ENCODE data around the gene STK38. TPM values are rescaled to one million over a fixed set of nuclear protein-coding genes. Genes with fewer than 3 reads are reported as not detected.
"Not testable (repeated sequence)": the region's sequence is repeated elsewhere in the genome, so short reads cannot be mapped to it uniquely, and the experiment has no call there.

STK38 gene
- total RNA-seq, 1 experiment from 2014 or later: 31.5 TPM

DNA sequence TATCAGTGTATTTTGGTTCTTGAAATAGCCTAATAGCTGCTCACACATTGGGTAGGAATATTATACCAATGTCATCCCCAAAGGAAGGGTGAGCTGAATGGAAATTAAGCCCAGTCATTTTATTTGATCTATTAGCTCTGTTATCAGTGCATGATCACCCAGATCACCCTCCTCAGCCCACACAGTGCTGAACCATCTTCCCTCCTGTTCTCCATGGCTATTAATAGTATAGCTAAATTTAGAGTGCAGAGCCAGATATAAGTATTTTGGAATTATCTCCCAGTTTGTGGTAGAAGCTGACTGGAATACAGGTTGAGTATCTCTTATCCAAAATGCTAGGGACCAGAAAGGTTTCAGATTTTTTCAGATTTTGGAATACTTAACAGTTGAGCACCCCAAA is 59.1 kb downstream of the STK38 start:
- H4K20me1 ChIP-seq (ENCODE audit: insufficient read depth, low read depth, low read length): no peaks in the 10 kb centered on the region
- H3K4me2 ChIP-seq (ENCODE audit: low read depth, low read length, poor library complexity, severe bottlenecking): no peak overlapping the region
- peaks cover 50% of the 10 kb centered on the region for H3K36me3 ChIP-seq (ENCODE audit: insufficient read depth, low read length)
- H3K27me3 ChIP-seq (ENCODE audit: low read length): no peaks in the 10 kb centered on the region
- DNase-seq: no peak
- H2AFZ ChIP-seq (ENCODE audit: low read length): no peak overlapping the region
- H3K4me3 ChIP-seq (ENCODE audit: low read length): no peak overlapping the region
- H3K27ac ChIP-seq (ENCODE audit: low read length): no peak overlapping the region
- 0 out of 2 replicates have a peak, but pooled peaks cover 3% of the 10 kb centered on the region for H3K79me2 ChIP-seq (ENCODE audit: low read length)
- H3K9me3 ChIP-seq (ENCODE audit: low read length): no peaks in the 10 kb centered on the region
- H3K9me2 ChIP-seq (replicated peaks; ENCODE audit: insufficient read depth, low read length): no peaks in the 10 kb centered on the region
- H3K4me1 ChIP-seq (ENCODE audit: low read length): peaks cover 5% of the 10 kb centered on the region; the same call in 1 of the 2 replicates
- no peak overlapping the region for H3K9ac ChIP-seq (ENCODE audit: low read length)

- H3K4me1 ChIP-seq (ENCODE audit: low read length): peaks cover 5% of the 10 kb centered on the region; the same call in 1 of the 2 replicates
- H3K9ac ChIP-seq (ENCODE audit: low read length): no peak overlapping the region
- no peak for DNase-seq
- no peak overlapping the region for H3K4me2 ChIP-seq (ENCODE audit: low read depth, low read length, poor library complexity, severe bottlenecking)
- no peaks in the 10 kb centered on the region for H3K27me3 ChIP-seq (ENCODE audit: low read length)
- H3K27ac ChIP-seq (ENCODE audit: low read length): no peak overlapping the region
- no peaks in the 10 kb centered on the region for H3K9me2 ChIP-seq (replicated peaks; ENCODE audit: insufficient read depth, low read length)
- H3K9me3 ChIP-seq (ENCODE audit: low read length): no peaks in the 10 kb centered on the region
- no peak overlapping the region for H2AFZ ChIP-seq (ENCODE audit: low read length)
- H4K20me1 ChIP-seq (ENCODE audit: insufficient read depth, low read depth, low read length): no peaks in the 10 kb centered on the region
- H3K36me3 ChIP-seq (ENCODE audit: insufficient read depth, low read length): peaks cover 50% of the 10 kb centered on the region
- H3K4me3 ChIP-seq (ENCODE audit: low read length): no peak overlapping the region
- 0 out of 2 replicates have a peak, but pooled peaks cover 3% of the 10 kb centered on the region for H3K79me2 ChIP-seq (ENCODE audit: low read length)
Observed at GRCh38 chr6:36487698-36488097, 59.6 kb downstream of the STK38 start.

DNA sequence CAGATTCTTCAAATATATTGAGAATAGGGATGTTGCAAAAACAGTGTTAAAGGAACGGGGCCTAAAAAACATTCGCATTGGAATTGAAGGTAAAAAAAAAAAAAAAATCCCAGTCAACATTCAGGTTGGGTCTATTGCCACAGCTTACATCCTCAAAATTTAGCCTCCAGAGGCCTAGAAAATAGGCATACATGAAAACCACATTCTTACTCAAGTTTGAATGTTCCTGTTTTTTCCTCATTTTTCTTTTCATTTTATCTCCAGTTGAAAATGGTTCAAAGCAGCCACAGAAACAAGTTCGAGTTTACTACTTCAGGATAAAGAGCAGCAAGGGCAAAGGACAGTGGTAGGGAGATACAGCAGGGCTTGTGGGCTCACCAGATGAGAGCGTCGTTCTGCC is 62.5 kb downstream of the STK38 start:
- no peak overlapping the region for H3K4me3 ChIP-seq (ENCODE audit: low read length)
- H3K9me3 ChIP-seq (ENCODE audit: low read length): no peaks in the 10 kb centered on the region
- H3K9me2 ChIP-seq (replicated peaks; ENCODE audit: insufficient read depth, low read length): no peaks in the 10 kb centered on the region
- H3K27me3 ChIP-seq (ENCODE audit: low read length): no peaks in the 10 kb centered on the region
- H4K20me1 ChIP-seq (ENCODE audit: insufficient read depth, low read depth, low read length): no peaks in the 10 kb centered on the region
- H3K4me1 ChIP-seq (ENCODE audit: low read length): peaks cover 4% of the 10 kb centered on the region; the same call in 1 of the 2 replicates
- H2AFZ ChIP-seq (ENCODE audit: low read length): no peak overlapping the region
- H3K4me2 ChIP-seq (ENCODE audit: low read depth, low read length, poor library complexity, severe bottlenecking): no peak overlapping the region
- H3K79me2 ChIP-seq (ENCODE audit: low read length): peaks cover 6% of the 10 kb centered on the region; the same call in 1 of the 2 replicates
- no peak overlapping the region for H3K9ac ChIP-seq (ENCODE audit: low read length)
- H3K36me3 ChIP-seq (ENCODE audit: insufficient read depth, low read length): peaks cover 61% of the 10 kb centered on the region
- no peak for DNase-seq
- no peak overlapping the region for H3K27ac ChIP-seq (ENCODE audit: low read length)

- not testable (repeated sequence) for H4K20me1 ChIP-seq (ENCODE audit: insufficient read depth, low read depth, low read length); DNase-seq; H3K4me2 ChIP-seq (ENCODE audit: low read depth, low read length, poor library complexity, severe bottlenecking); H3K4me3 ChIP-seq (ENCODE audit: low read length); H3K9me2 ChIP-seq (replicated peaks; ENCODE audit: insufficient read depth, low read length); H3K27me3 ChIP-seq (ENCODE audit: low read length); H3K9ac ChIP-seq (ENCODE audit: low read length); H3K9me3 ChIP-seq (ENCODE audit: low read length); H3K79me2 ChIP-seq (ENCODE audit: low read length); H3K4me1 ChIP-seq (ENCODE audit: low read length); H2AFZ ChIP-seq (ENCODE audit: low read length); H3K27ac ChIP-seq (ENCODE audit: low read length)
- H3K36me3 ChIP-seq (ENCODE audit: insufficient read depth, low read length): peaks cover 54% of the 10 kb centered on the region
Observed at GRCh38 chr6:36483326-36483725, 64.0 kb downstream of the STK38 start.

DNA sequence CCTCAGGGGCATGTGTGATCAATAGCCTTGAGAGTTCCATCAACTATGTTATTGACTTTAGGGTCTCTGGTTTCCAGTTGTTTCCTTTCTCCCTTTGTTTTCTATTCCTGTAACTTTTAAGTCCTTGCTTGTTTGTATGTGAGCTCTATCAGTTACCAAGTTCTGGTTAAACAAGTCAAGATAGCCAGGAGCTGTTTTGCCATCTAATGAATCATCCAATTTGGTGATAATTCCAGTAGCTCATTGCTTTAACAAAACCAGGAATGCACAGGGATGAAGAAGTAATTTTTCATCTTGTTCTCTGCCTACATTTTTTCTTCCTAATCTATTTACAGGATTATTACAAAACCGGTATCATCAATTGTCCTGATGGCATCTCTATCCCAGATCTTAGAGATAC is 68.0 kb downstream of the STK38 start:
- Histone ChIP-seq H3K27ac (ENCODE audit: low read length) (no peak overlapping the region), H3K79me2 (ENCODE audit: low read length) (peaks cover 25% of the 10 kb centered on the region), H3K27me3 (ENCODE audit: low read length) (no peaks in the 10 kb centered on the region), H4K20me1 (ENCODE audit: insufficient read depth, low read depth, low read length) (peaks cover 3% of the 10 kb centered on the region; the same call in 1 of the 2 replicates), H3K4me3 (ENCODE audit: low read length) (no peak overlapping the region), H3K4me1 (ENCODE audit: low read length) (no peaks in the 10 kb centered on the region), H3K4me2 (ENCODE audit: low read depth, low read length, poor library complexity, severe bottlenecking) (no peak overlapping the region), H3K36me3 (ENCODE audit: insufficient read depth, low read length) (peaks cover 39% of the 10 kb centered on the region), H3K9me3 (ENCODE audit: low read length) (no peaks in the 10 kb centered on the region), H2AFZ (ENCODE audit: low read length) (no peak overlapping the region), H3K9me2 (replicated peaks; ENCODE audit: insufficient read depth, low read length) (no peaks in the 10 kb centered on the region), H3K9ac (ENCODE audit: low read length) (no peak overlapping the region)
- DNase-seq: no peak

DNA sequence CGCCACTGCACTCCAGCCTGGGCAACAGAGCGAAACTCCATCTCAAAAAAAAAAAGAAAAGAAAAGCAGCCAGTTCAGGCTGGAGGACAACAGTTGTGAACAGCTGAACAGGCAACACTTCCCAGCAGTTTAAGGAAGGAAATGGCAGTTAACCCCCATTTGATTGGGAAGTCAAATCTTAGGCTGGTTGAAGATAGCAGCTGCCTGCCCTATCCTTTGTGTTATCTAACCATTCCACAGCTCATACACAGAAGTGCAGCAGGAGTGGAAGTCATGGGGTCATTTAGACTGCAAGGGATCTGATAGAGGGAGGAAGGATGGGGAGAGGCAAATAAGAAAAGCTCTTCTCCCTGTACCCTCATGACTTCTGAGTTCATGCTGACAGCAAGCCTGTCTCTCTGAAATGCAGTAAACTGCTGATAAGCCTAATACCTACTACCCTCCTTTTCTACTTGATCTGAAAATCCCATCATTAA is 69.2 kb downstream of the STK38 start:
- no peak overlapping the region for H3K27ac ChIP-seq (ENCODE audit: low read length)
- no peaks in the 10 kb centered on the region for H3K27me3 ChIP-seq (ENCODE audit: low read length)
- H3K9me3 ChIP-seq (ENCODE audit: low read length): no peaks in the 10 kb centered on the region
- no peak overlapping the region for H3K4me2 ChIP-seq (ENCODE audit: low read depth, low read length, poor library complexity, severe bottlenecking)
- no peaks in the 10 kb centered on the region for H3K9me2 ChIP-seq (replicated peaks; ENCODE audit: insufficient read depth, low read length)
- H4K20me1 ChIP-seq (ENCODE audit: insufficient read depth, low read depth, low read length): peaks cover 3% of the 10 kb centered on the region; the same call in 1 of the 2 replicates
- DNase-seq: no peak
- peaks cover 26% of the 10 kb centered on the region for H3K79me2 ChIP-seq (ENCODE audit: low read length)
- no peak overlapping the region for H3K9ac ChIP-seq (ENCODE audit: low read length)
- peaks cover 36% of the 10 kb centered on the region for H3K36me3 ChIP-seq (ENCODE audit: insufficient read depth, low read length)
- H3K4me1 ChIP-seq (ENCODE audit: low read length): no peaks in the 10 kb centered on the region
- no peak overlapping the region for H2AFZ ChIP-seq (ENCODE audit: low read length)
- no peak overlapping the region for H3K4me3 ChIP-seq (ENCODE audit: low read length)

DNA sequence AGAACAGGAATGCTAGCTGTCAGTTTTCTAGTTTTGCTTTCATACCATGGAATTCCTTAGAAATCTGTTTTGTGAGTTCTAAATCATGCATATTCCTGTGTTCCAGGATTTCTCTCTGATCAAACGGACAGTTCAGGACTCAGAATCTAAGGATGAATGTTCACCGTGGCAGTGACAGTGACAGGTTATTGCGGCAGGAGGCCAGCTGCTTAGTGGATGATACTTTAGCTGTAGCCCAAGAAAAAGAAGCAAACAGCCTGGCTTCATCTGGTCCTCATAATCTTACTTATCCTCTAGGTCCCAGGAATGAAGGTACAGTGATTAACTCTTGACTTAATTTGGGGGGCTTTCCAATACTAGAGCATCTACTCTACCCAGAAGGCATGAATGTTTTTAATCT is 77.3 kb downstream of the STK38 start:
- Histone ChIP-seq H3K4me3 (ENCODE audit: low read length) (no peak overlapping the region), H2AFZ (ENCODE audit: low read length) (no peak overlapping the region), H3K9me3 (ENCODE audit: low read length) (no peaks in the 10 kb centered on the region), H3K9ac (ENCODE audit: low read length) (no peak overlapping the region), H3K4me2 (ENCODE audit: low read depth, low read length, poor library complexity, severe bottlenecking) (no peak overlapping the region), H3K36me3 (ENCODE audit: insufficient read depth, low read length) (peaks cover 17% of the 10 kb centered on the region; the same call in 1 of the 2 replicates), H4K20me1 (ENCODE audit: insufficient read depth, low read depth, low read length) (peaks cover 3% of the 10 kb centered on the region; the same call in 1 of the 2 replicates), H3K79me2 (ENCODE audit: low read length) (peaks cover 68% of the 10 kb centered on the region), H3K27me3 (ENCODE audit: low read length) (no peaks in the 10 kb centered on the region), H3K4me1 (ENCODE audit: low read length) (peaks cover 7% of the 10 kb centered on the region; the same call in 1 of the 2 replicates), H3K27ac (ENCODE audit: low read length) (no peak overlapping the region), H3K9me2 (replicated peaks; ENCODE audit: insufficient read depth, low read length) (no peaks in the 10 kb centered on the region)
- DNase-seq: no peak

GRCh38 chr6:36469148-36469661 is 78.1 kb downstream of the STK38 start:
- Histone ChIP-seq H3K9me2 (replicated peaks; ENCODE audit: insufficient read depth, low read length) (no peaks in the 10 kb centered on the region), H3K4me3 (ENCODE audit: low read length) (no peak overlapping the region), H3K36me3 (ENCODE audit: insufficient read depth, low read length) (peaks cover 10% of the 10 kb centered on the region; the same call in 1 of the 2 replicates), H3K9me3 (ENCODE audit: low read length) (no peaks in the 10 kb centered on the region), H3K4me2 (ENCODE audit: low read depth, low read length, poor library complexity, severe bottlenecking) (no peak overlapping the region), H3K4me1 (ENCODE audit: low read length) (peaks cover 7% of the 10 kb centered on the region; the same call in 1 of the 2 replicates), H3K27ac (ENCODE audit: low read length) (no peak overlapping the region), H3K27me3 (ENCODE audit: low read length) (no peaks in the 10 kb centered on the region), H3K79me2 (ENCODE audit: low read length) (peaks cover 68% of the 10 kb centered on the region), H4K20me1 (ENCODE audit: insufficient read depth, low read depth, low read length) (no peaks in the 10 kb centered on the region), H3K9ac (ENCODE audit: low read length) (no peak overlapping the region), H2AFZ (ENCODE audit: low read length) (no peak overlapping the region)
- DNase-seq: no peak
